Smooth muscle cell (in vitro differentiated cells): ENCODE data around the gene C18orf63. TPM values are rescaled to one million over a fixed set of nuclear protein-coding genes. Genes with fewer than 3 reads are reported as not detected.

Source experiments
- DNase-seq: peaks from one replicate; lab custom pipeline; 2025; ENCODE audit not compliant: unreplicated experiment; lab: John Stamatoyannopoulos, UW
- H2AFZ ChIP-seq: fragments of 200-600 bp; sonication (generic); 2 replicates; pipeline ENCODE4 v1.6.0; 2016; ENCODE audit warnings: antibody characterized with exemption, low read depth, mild to moderate bottlenecking
- H3F3A ChIP-seq: fragments of 200-600 bp; sonication (generic); 2 replicates; pipeline ENCODE4 v1.6.0; 2017; ENCODE audit warnings: antibody characterized with exemption, low read depth
- H3K27ac ChIP-seq: fragments of 200-600 bp; sonication (generic); 2 replicates; pipeline ENCODE4 v1.5.1; 2016; ENCODE audit warnings: low read depth, mild to moderate bottlenecking
- H3K27me3 ChIP-seq: fragments of 200-600 bp; sonication (generic); 2 replicates; pipeline ENCODE4 v1.6.1; 2016; ENCODE audit warnings: low read depth, mild to moderate bottlenecking
- H3K36me3 ChIP-seq: fragments of 200-600 bp; sonication (generic); 2 replicates; pipeline ENCODE4 v1.5.1; 2016; ENCODE audit warnings: low read depth
- H3K4me1 ChIP-seq: fragments of 200-600 bp; sonication (generic); 2 replicates; pipeline ENCODE4 v1.5.1; 2016; ENCODE audit warnings: low read depth
- H3K4me2 ChIP-seq: fragments of 200-600 bp; sonication (generic); 2 replicates; pipeline ENCODE4 v1.6.0; 2016; ENCODE audit warnings: mild to moderate bottlenecking
- H3K4me3 ChIP-seq: fragments of 200-600 bp; sonication (generic); 2 replicates; pipeline ENCODE4 v1.5.1; 2016; ENCODE audit warnings: mild to moderate bottlenecking
- H3K79me2 ChIP-seq: fragments of 200-600 bp; sonication (generic); 2 replicates; pipeline ENCODE4 v1.6.0; 2016; ENCODE audit warnings: low read depth, mild to moderate bottlenecking
- H3K9ac ChIP-seq: fragments of 200-600 bp; sonication (generic); 2 replicates; pipeline ENCODE4 v1.6.0; 2016; ENCODE audit warnings: low read depth
- H3K9me3 ChIP-seq: fragments of 200-600 bp; sonication (generic); replicated peaks from 2 replicates; pipeline ENCODE4 v1.5.1; 2016; ENCODE audit warnings: low read depth
- H4K20me1 ChIP-seq: fragments of 200-600 bp; sonication (generic); 2 replicates; pipeline ENCODE4 v1.6.0; 2016; ENCODE audit warnings: low read depth
- WGBS: methylation state at CpG from one replicate; pipeline ENCODE4 v1.1.7; 2016; ENCODE audit warnings: low lambda C conversion rate; 5-methylcytosine and 5-hydroxymethylcytosine counted together
- polyA plus RNA-seq: library from polyadenylated mRNA; unstranded; fragments of >200 nt; fragmentation: Nextera tagmentation; extraction: Ambion mirVana; gene quantifications from 2 replicates; pipeline ENCODE4 v1.2.1, GENCODE V29; 2016
- total RNA-seq: library from RNA; depleted of rRNA; stranded (reverse); fragments of >200 nt; gene quantifications from 2 replicates; pipeline ENCODE4 v1.2.3, GENCODE V29; 2014
- TF ChIP-seq, protein P1 (sequence below): fragments of 200-600 bp; sonication (generic); IDR thresholded peaks from 2 replicates; pipeline ENCODE4 v1.5.1; 2017; ENCODE audit warnings: borderline replicate concordance, mild to moderate bottlenecking, antibody characterized with exemption; ENCODE audit not compliant: insufficient read depth, poor library complexity, severe bottlenecking

Gene C18orf63
- total and polyA plus RNA-seq, 2 experiments from 2014 or later = not detected

DNA sequence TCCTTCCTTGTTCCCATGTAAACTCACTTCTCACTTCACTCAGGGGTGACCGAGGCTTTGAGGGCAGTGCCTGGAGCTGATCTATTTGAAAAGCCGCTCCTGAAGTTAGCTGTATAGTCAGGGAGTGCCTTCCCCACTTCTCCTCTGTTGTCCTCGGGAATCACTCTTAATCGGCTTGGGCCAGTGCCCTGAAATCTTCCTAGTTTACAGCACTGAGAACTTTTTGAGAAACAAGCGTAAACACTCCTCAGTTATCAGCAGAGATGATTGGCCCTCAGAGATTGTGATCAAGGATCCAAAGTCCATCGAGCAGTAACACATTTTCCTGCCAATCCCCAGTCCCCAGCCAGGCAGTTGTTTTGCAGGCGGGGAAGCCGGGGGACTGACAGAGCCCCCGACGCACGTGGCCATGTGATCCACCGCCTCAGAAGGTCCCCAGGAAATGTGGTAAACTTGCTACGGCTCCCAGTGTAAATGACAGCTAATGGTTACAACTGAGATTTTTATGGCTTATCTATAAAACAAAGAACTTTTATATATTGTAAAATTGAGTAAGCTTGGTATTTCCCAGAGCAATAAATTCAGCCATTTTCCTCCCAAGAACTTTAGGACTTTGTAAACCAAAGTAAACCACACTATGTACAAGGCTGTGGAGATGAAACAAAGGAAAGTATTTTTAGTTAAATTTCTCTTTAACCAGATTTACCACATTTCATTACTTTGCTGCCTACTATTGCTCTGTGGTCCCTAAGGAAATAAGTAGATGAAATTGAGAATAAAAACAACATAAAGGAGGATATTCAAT lies 53.5 kb downstream of the C18orf63 start:
- DNase-seq = no peak
- no peaks in the 10 kb centered on the region for H4K20me1 ChIP-seq
- WGBS = 43% methylated on average over 13 of the region's 13 CpGs

DNA sequence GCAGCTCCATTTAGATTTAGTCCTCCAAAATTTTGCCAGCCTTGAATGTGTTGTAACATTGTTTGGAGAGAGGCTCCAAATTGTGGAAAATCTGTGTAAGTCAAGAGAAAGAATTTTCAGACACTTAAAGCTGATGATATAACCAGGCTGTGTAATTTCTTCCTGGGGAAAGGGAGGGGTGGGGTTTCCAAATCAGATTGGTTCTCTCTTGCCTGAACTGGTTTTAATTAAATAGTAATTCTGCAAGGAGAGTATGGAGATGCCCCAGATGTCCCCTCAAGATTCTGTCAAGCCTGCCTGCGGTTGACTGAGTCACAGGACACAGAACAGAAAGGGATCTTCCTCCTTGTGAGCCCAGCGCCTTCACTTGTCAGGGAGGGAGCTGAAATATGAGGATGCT lies 54.5 kb downstream of the C18orf63 start:
- H4K20me1 ChIP-seq = no peaks in the 10 kb centered on the region
- no peaks in the 10 kb centered on the region for H3K79me2 ChIP-seq
- no peaks in the 10 kb centered on the region for H3K9me3 ChIP-seq
- H3K4me2 ChIP-seq = peak overlapping the region; percentile 3
- no peaks in the 10 kb centered on the region for H3K27me3 ChIP-seq
- no peaks in the 10 kb centered on the region for H3K36me3 ChIP-seq
- H3F3A ChIP-seq = peaks cover 4% of the 10 kb centered on the region
- H3K4me3 ChIP-seq = no peak overlapping the region
- no peak overlapping the region for H3K9ac ChIP-seq
- H3K4me1 ChIP-seq = peaks cover 3% of the 10 kb centered on the region
- H3K27ac ChIP-seq = peak overlapping the region; percentile 48
- TF ChIP-seq, protein P1, sequence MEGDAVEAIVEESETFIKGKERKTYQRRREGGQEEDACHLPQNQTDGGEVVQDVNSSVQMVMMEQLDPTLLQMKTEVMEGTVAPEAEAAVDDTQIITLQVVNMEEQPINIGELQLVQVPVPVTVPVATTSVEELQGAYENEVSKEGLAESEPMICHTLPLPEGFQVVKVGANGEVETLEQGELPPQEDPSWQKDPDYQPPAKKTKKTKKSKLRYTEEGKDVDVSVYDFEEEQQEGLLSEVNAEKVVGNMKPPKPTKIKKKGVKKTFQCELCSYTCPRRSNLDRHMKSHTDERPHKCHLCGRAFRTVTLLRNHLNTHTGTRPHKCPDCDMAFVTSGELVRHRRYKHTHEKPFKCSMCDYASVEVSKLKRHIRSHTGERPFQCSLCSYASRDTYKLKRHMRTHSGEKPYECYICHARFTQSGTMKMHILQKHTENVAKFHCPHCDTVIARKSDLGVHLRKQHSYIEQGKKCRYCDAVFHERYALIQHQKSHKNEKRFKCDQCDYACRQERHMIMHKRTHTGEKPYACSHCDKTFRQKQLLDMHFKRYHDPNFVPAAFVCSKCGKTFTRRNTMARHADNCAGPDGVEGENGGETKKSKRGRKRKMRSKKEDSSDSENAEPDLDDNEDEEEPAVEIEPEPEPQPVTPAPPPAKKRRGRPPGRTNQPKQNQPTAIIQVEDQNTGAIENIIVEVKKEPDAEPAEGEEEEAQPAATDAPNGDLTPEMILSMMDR = no peak
- 33% methylated on average over 2 of the region's 2 CpGs for WGBS
- DNase-seq = no peak
- no peak overlapping the region for H2AFZ ChIP-seq

More for the DNA sequence above, 53.5 kb downstream of the C18orf63 start:
- no peak overlapping the region for H3K9ac ChIP-seq
- H3K27me3 ChIP-seq = no peaks in the 10 kb centered on the region
- peak overlapping the region; percentile 48 for H3K27ac ChIP-seq
- no peaks in the 10 kb centered on the region for H3K79me2 ChIP-seq
- H3K4me1 ChIP-seq = peaks cover 3% of the 10 kb centered on the region
- no peaks in the 10 kb centered on the region for H3K9me3 ChIP-seq
- H3K4me2 ChIP-seq = peak overlapping the region; percentile 3
- TF ChIP-seq, protein P1 = no peak
- H2AFZ ChIP-seq = peak overlapping the region; percentile 55
- H3K36me3 ChIP-seq = no peaks in the 10 kb centered on the region
- H3K4me3 ChIP-seq = peak overlapping the region; percentile 13
- H3F3A ChIP-seq = peaks cover 4% of the 10 kb centered on the region

DNA sequence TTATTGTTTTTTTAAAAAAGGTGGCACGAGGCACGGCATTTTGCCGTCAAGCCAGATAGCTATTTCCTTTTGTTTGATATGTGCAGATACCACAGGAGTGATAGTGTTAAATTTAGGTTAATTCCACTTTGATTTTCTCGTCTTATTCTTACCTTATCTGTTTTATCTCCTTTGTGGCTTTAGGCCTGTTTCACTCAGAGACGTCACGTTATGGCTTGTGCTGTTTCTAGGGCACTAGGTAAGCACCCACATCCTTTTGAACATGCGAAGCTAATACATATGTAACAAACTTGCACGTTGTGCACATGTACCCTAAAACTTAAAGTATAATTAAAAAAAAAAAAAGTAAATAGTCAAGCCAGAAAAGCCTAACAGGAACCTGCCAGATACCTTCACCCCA lies 57.8 kb downstream of the C18orf63 start:
- Histone ChIP-seq H3K9ac (no peak overlapping the region), H3K4me1 (peaks cover 3% of the 10 kb centered on the region), H3K4me3 (no peak overlapping the region), H3K79me2 (no peaks in the 10 kb centered on the region), H3K4me2 (no peak overlapping the region), H3K27me3 (no peaks in the 10 kb centered on the region), H2AFZ (no peak overlapping the region), H3F3A (peaks cover 4% of the 10 kb centered on the region), H4K20me1 (no peaks in the 10 kb centered on the region), H3K36me3 (no peaks in the 10 kb centered on the region), H3K9me3 (no peaks in the 10 kb centered on the region), H3K27ac (no peak overlapping the region)
- no peak for DNase-seq
- 90% methylated on average over 8 of the region's 8 CpGs for WGBS
- TF ChIP-seq, protein P1 = no peak

DNA sequence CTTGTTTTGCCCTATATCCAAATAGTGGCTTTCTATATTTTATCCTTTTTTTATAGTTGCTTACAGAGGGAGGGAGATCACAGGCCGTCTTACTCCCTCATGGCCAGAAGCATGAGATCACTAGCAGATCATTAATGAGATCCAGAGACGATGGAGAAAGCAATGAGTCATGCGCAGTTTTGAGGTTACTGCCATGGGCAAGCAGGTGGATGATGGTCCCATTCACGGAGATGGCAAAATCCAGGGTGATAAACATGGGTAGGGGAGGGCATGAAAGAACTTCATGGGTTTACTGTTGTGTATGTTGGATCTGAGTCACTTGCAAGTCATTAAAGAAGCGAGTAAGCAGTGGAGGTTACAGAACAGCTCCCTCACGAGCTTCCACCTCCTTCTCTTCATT lies 60.4 kb downstream of the C18orf63 start:
- TF ChIP-seq, protein P1 = no peak
- no peaks in the 10 kb centered on the region for H4K20me1 ChIP-seq
- no peak overlapping the region for H3K4me3 ChIP-seq
- DNase-seq = no peak
- H3K4me1 ChIP-seq = no peaks in the 10 kb centered on the region
- H2AFZ ChIP-seq = no peak overlapping the region
- H3K79me2 ChIP-seq = no peaks in the 10 kb centered on the region
- no peak overlapping the region for H3K27ac ChIP-seq
- H3K4me2 ChIP-seq = no peak overlapping the region
- no peaks in the 10 kb centered on the region for H3F3A ChIP-seq
- H3K27me3 ChIP-seq = no peaks in the 10 kb centered on the region
- no peaks in the 10 kb centered on the region for H3K9me3 ChIP-seq
- no peaks in the 10 kb centered on the region for H3K36me3 ChIP-seq
- H3K9ac ChIP-seq = no peak overlapping the region
- WGBS = 37% methylated on average over 6 of the region's 6 CpGs
